K562 (cell line): ENCODE measurements around the gene ZNF563. TPM values are rescaled to one million over a fixed set of nuclear protein-coding genes. Genes with fewer than 3 reads are reported as not detected.

Source experiments
- ATAC-seq: fragments of 200-7000 bp; cut with Tn5 transposase; 3 replicates; pipeline ENCODE4 v1.9.1; 2020; ENCODE audit warnings: moderate library complexity
- BruUV-seq: library from RNA; stranded (reverse); fragments of 400-500 nt; replicated peaks from 2 replicates; lab custom pipeline; 2021; lab: Mats Ljungman, UMichigan
- CTCF ChIA-PET: fragments of 300-600 bp; formaldehyde crosslinking; extraction: SDS; loops from one replicate; lab custom pipeline; 2021; ENCODE audit warnings: low intra/inter-chr PET ratio; lab: Yijun Ruan, JAX
- POLR2A ChIA-PET: fragments of 300-600, 350-650 bp; sonication (Branson Sonifier 250); formaldehyde crosslinking; extraction: SDS; loops from one replicate; lab custom pipeline; 2021; ENCODE audit warnings: antibody characterized with exemption, inconsistent platforms; lab: Yijun Ruan, JAX
- DNase-seq, 4 experiments: peaks; one replicate each; pipeline versions ENCODE4 v3.0.0 to v3.0.0-alpha.2; 2011 to 2018; ENCODE audit warnings: low spot score in 3 of 4, mixed read lengths in 3 of 4; ENCODE audit errors: extremely low read depth in 1 of 4
- FAIRE-seq: peaks from 2 replicates; lab custom pipeline; 2011; peaks lifted over from hg19 to GRCh38; lab: Jason Lieb, UNC
- H2AFZ ChIP-seq: 2 replicates; pipeline ENCODE4 v1.6.0; 2011; ENCODE audit warnings: low read depth, low read length, control low read depth, inconsistent platforms
- H3K27ac ChIP-seq: fragments of 200-600 bp; 3 replicates; pipeline ENCODE4 v1.8.0; 2011; ENCODE audit warnings: low read depth, mild to moderate bottlenecking, control low read depth, inconsistent platforms, low read length, moderate library complexity, mixed read lengths; ENCODE audit errors: extremely low read depth
- H3K27me3 ChIP-seq, 2 experiments: fragments of 300-600 bp in 1 of 2; 2 replicates in 1 of 2; 3 replicates in 1 of 2; pipeline versions ENCODE4 v1.6.0 to v1.8.0; 2011; ENCODE audit warnings: inconsistent platforms in 2 of 2, low read length in 2 of 2, mild to moderate bottlenecking in 1 of 2, mixed read lengths in 1 of 2, moderate library complexity in 1 of 2; ENCODE audit not compliant: control insufficient read depth in 2 of 2, insufficient read depth in 2 of 2
- H3K36me3 ChIP-seq: fragments of 300-600 bp; 3 replicates; pipeline ENCODE4 v1.8.0; 2011; ENCODE audit warnings: mild to moderate bottlenecking, low read length, inconsistent platforms; ENCODE audit not compliant: control insufficient read depth, insufficient read depth
- H3K4me1 ChIP-seq, 2 experiments: fragments of 200-600 bp in 1 of 2; replicated peaks in 1 of 2; 2 replicates in 1 of 2; 3 replicates in 1 of 2; pipeline versions ENCODE4 v1.5.1 to v1.8.0; 2011; ENCODE audit warnings: inconsistent platforms in 2 of 2, low read length in 2 of 2, mild to moderate bottlenecking in 1 of 2, mixed read lengths in 1 of 2, moderate library complexity in 1 of 2; ENCODE audit not compliant: control insufficient read depth in 2 of 2, insufficient read depth in 2 of 2
- H3K4me2 ChIP-seq: 2 replicates; pipeline ENCODE4 v1.6.1; 2011; ENCODE audit warnings: low read length, control low read depth, inconsistent platforms, mixed read lengths; ENCODE audit not compliant: insufficient read depth
- H3K4me3 ChIP-seq: fragments of 200-600 bp; sonication (generic), shearing (Covaris generic); 2 replicates; pipeline ENCODE4 v1.5.1; 2016; ENCODE audit warnings: control low read depth, inconsistent platforms
- H3K79me2 ChIP-seq: fragments of 200-600 bp; 3 replicates; pipeline ENCODE4 v1.8.0; 2011; ENCODE audit warnings: low read length, inconsistent platforms; ENCODE audit not compliant: control insufficient read depth, insufficient read depth
- H3K9ac ChIP-seq, 2 experiments: 2 replicates each; pipeline versions ENCODE4 v1.6.0 to v1.6.1; 2011; ENCODE audit warnings: low read depth in 2 of 2, low read length in 2 of 2, control low read depth in 1 of 2, inconsistent platforms in 1 of 2, mild to moderate bottlenecking in 1 of 2, mixed read lengths in 1 of 2; ENCODE audit not compliant: insufficient read depth in 1 of 2
- H3K9me1 ChIP-seq: one replicate; pipeline ENCODE4 v1.6.0; 2011; ENCODE audit warnings: inconsistent platforms, mild to moderate bottlenecking, low read length, moderate library complexity; ENCODE audit not compliant: control insufficient read depth, insufficient read depth
- H3K9me3 ChIP-seq: replicated peaks from 2 replicates; pipeline ENCODE4 v1.5.1; 2011; ENCODE audit warnings: low read depth, low read length, inconsistent platforms; ENCODE audit not compliant: control insufficient read depth, insufficient read depth
- H4K20me1 ChIP-seq: replicated peaks from 2 replicates; pipeline ENCODE4 v1.6.1; 2011; ENCODE audit warnings: low read length, inconsistent platforms, mixed read lengths; ENCODE audit not compliant: control insufficient read depth, insufficient read depth
- BRD4 ChIP-seq: fragments of 200-600 bp; sonication (generic); IDR thresholded peaks from 2 replicates; pipeline ENCODE4 v1.6.1; 2017; ENCODE audit warnings: inconsistent platforms
- CHD7 ChIP-seq: fragments of 200-600 bp; sonication (generic); IDR thresholded peaks from one replicate; pipeline ENCODE4 v1.6.1; 2012; ENCODE audit warnings: mild to moderate bottlenecking, low read depth, low read length, inconsistent platforms
- GABPB2 ChIP-seq: fragments of 250-450 bp; sonication (Bioruptor Pico); conservative IDR thresholded peaks from 2 replicates; pipeline ENCODE4 v1.5.1; 2021; ENCODE audit warnings: mild to moderate bottlenecking
- MCM5 ChIP-seq: fragments of 450-650 bp; IDR thresholded peaks from 2 replicates; pipeline ENCODE4 v1.6.1; 2016; ENCODE audit warnings: low read depth
- MCM7 ChIP-seq, 2 experiments: fragments of 450-650 bp; IDR thresholded peaks; 2 replicates each; pipeline ENCODE4 v1.6.1; 2016 to 2018
- STAT5A ChIP-seq: IDR thresholded peaks from 2 replicates; pipeline ENCODE4 v1.6.1; 2012; ENCODE audit warnings: low read length, inconsistent platforms, borderline replicate concordance
- U2AF1 ChIP-seq: fragments of 200-400 bp; formaldehyde crosslinking; optimal IDR thresholded peaks from 2 replicates; pipeline ENCODE3; 2017; ENCODE audit warnings: mild to moderate bottlenecking, low read depth, low read length, moderate library complexity
- UBTF ChIP-seq, 2 experiments: IDR thresholded peaks; 2 replicates each; pipeline ENCODE4 v1.6.1; 2012; ENCODE audit warnings: improper control_type of control experiment in 2 of 2, low read depth in 2 of 2, low read length in 2 of 2, borderline replicate concordance in 1 of 2
- ZNF134 ChIP-seq: fragments of 250-450 bp; sonication (Bioruptor Pico); conservative IDR thresholded peaks from 2 replicates; pipeline ENCODE4 v1.4.0; 2020
- WGBS: fragments of 100-300 bp; shearing (Covaris generic); methylation state at CpG from one replicate; pipeline ENCODE4 v1.1.6; 2016; ENCODE audit warnings: low coverage, mixed read lengths; ENCODE audit not compliant: insufficient coverage; ENCODE audit errors: missing lambda C conversion rate; 5-methylcytosine and 5-hydroxymethylcytosine counted together
- in situ Hi-C: fragments of 300-500 bp; cut with MboI; formaldehyde crosslinking; loops from 4 replicates; pipeline ENCODE4 v1.15.0; 2018; ENCODE audit warnings: inconsistent platforms, mixed read lengths
- intact Hi-C: fragments of 100-400 bp; cut with micrococcal nuclease; formaldehyde crosslinking; loops from 2 replicates; pipeline ENCODE4 v1.14.2; 2022
- polyA plus RNA-seq, 8 experiments: library from polyadenylated mRNA; depleted of rRNA in 4 of 8; stranded (reverse) in 5 of 8; unstranded in 3 of 8; fragments of >200 nt; fragmentation: Nextera tagmentation in 2 of 8; fragmentation: Illumina TruSeq in 1 of 8; extraction: Ambion mirVana in 2 of 8; extraction: Trizol in 1 of 8; gene quantifications; 2 replicates each; pipeline versions ENCODE4 v1.2.1 to v1.2.3, GENCODE V29; 2011 to 2014; ENCODE audit warnings: inconsistent platforms in 1 of 8, missing spikeins in 1 of 8
- total RNA-seq, 7 experiments: library from RNA; depleted of rRNA in 6 of 7; stranded (reverse); fragments of >200 nt in 6 of 7; fragmentation: Illumina TruSeq in 2 of 7; extraction: Trizol in 2 of 7; gene quantifications; 2 replicates each; pipeline versions ENCODE4 v1.2.1 to v1.2.3, GENCODE V29; 2011 to 2021; ENCODE audit warnings: low replicate concordance in 1 of 7

ZNF563 gene
- total and polyA plus RNA-seq, 9 of the 15 experiments (the other 6 are each of a cell fraction or from before 2014, with no cell fraction given), result 0.37 to 2.9 (median 0.74) TPM

GRCh38 chr19:12278713-12279112 is 54.7 kb downstream of the ZNF563 start:
- ATAC-seq (no peak), FAIRE-seq (no peak), DNase-seq (no peak)
- in situ Hi-C loops, result no loop called here
- no peak overlapping the region for H3K4me3 ChIP-seq
- H3K27me3 ChIP-seq, result no peaks in the 10 kb centered on the region
- no peaks in the 10 kb centered on the region for H3K9me1 ChIP-seq
- no peaks in the 10 kb centered on the region for H3K4me1 ChIP-seq
- no peaks in the 10 kb centered on the region for H4K20me1 ChIP-seq
- BruUV-seq, result no TSS peak
- H3K36me3 ChIP-seq, result peaks cover 5% of the 10 kb centered on the region; the same call in 1 of the 3 replicates
- intact Hi-C loops, result no loop called here
- no peak overlapping the region for H3K27ac ChIP-seq
- CTCF ChIA-PET, result no interaction called here
- no peaks in the 10 kb centered on the region; the same call in 2 of the 3 replicates for H3K79me2 ChIP-seq
- POLR2A ChIA-PET, result no interaction called here
- H3K4me2 ChIP-seq, result no peak overlapping the region
- no peak overlapping the region for H2AFZ ChIP-seq
- 30% methylated on average over 2 of the region's 2 CpGs for WGBS
- H3K9ac ChIP-seq, result no peak overlapping the region
- H3K9me3 ChIP-seq, result peaks cover 4% of the 10 kb centered on the region
- TF ChIP-seq CHD7, result no peak
- no peak for TF ChIP-seq ZNF134 (CRISPR knock-in tag)
- TF ChIP-seq MCM7 (IDR thresholded peaks at IDR 0.05), result no peak
- TF ChIP-seq STAT5A, result no peak
- no peak for TF ChIP-seq BRD4
- no peak for TF ChIP-seq U2AF1
- TF ChIP-seq UBTF (IDR thresholded peaks at IDR 0.05; ENCODE audit: borderline replicate concordance in 1 of 2, low read depth in 2 of 2, low read length in 2 of 2), result no peak
- TF ChIP-seq MCM5, result no peak
- no peak for TF ChIP-seq GABPB2 (CRISPR knock-in tag)
